Endodermal cell (in vitro differentiated cells): ENCODE measurements around the gene TRIO. TPM values are rescaled to one million over a fixed set of nuclear protein-coding genes. Genes with fewer than 3 reads are reported as not detected.
A peak's percentile ranks its signal among the peaks of the same experiment; 100 is the strongest.

Experiments used
- DNase-seq: peaks from one replicate; pipeline ENCODE4 v3.0.0-alpha.2; 2017
- H3K27ac ChIP-seq: 2 replicates; pipeline ENCODE4 v1.5.1; 2013; ENCODE audit warnings: mild to moderate bottlenecking, low read depth, low read length, moderate library complexity
- H3K27me3 ChIP-seq: 2 replicates; pipeline ENCODE4 v1.6.1; 2013; ENCODE audit warnings: mild to moderate bottlenecking, low read length, moderate library complexity; ENCODE audit not compliant: insufficient read depth, control insufficient read depth, poor library complexity, severe bottlenecking
- H3K36me3 ChIP-seq: 2 replicates; pipeline ENCODE4 v1.7.0; 2013; ENCODE audit warnings: mild to moderate bottlenecking, low read length, moderate library complexity; ENCODE audit not compliant: control insufficient read depth, insufficient read depth
- H3K4me1 ChIP-seq: one replicate; pipeline ENCODE4 v1.7.0; 2013; ENCODE audit warnings: low read length; ENCODE audit not compliant: control insufficient read depth, insufficient read depth
- H3K4me3 ChIP-seq: 2 replicates; pipeline ENCODE4 v1.5.1; 2013; ENCODE audit warnings: mild to moderate bottlenecking, low read length, moderate library complexity
- H3K9ac ChIP-seq: 2 replicates; pipeline ENCODE4 v1.6.1; 2013; ENCODE audit warnings: mild to moderate bottlenecking, low read length, moderate library complexity; ENCODE audit not compliant: poor library complexity, severe bottlenecking; ENCODE audit errors: extremely low read depth
- H3K9me3 ChIP-seq: 2 replicates; pipeline ENCODE4 v1.6.1; 2013; ENCODE audit warnings: mild to moderate bottlenecking, low read length, moderate library complexity; ENCODE audit not compliant: control insufficient read depth
- H3K27ac Mint-ChIP-seq: 2 replicates; pipeline ENCODE4 v1.8.0; 2020; ENCODE audit warnings: mixed read lengths
- H3K27me3 Mint-ChIP-seq: 2 replicates; pipeline ENCODE4 v1.8.0; 2021; ENCODE audit warnings: mild to moderate bottlenecking, mixed read lengths; ENCODE audit not compliant: insufficient read depth
- H3K36me3 Mint-ChIP-seq: 2 replicates; pipeline ENCODE4 v1.8.0; 2020; ENCODE audit warnings: low read depth, mixed read lengths
- H3K4me1 Mint-ChIP-seq: 2 replicates; pipeline ENCODE4 v1.8.0; 2020; ENCODE audit warnings: mixed read lengths
- H3K4me3 Mint-ChIP-seq: 2 replicates; pipeline ENCODE4 v1.8.0; 2020; ENCODE audit warnings: mild to moderate bottlenecking, moderate library complexity, mixed read lengths
- H3K9me3 Mint-ChIP-seq: 2 replicates; pipeline ENCODE4 v1.8.0; 2020; ENCODE audit warnings: mild to moderate bottlenecking, mixed read lengths
- CTCF ChIP-seq: fragments of 200-600 bp; sonication (generic); conservative IDR thresholded peaks from 2 replicates; pipeline ENCODE4 v1.5.0; 2021; ENCODE audit warnings: antibody characterized with exemption, mild to moderate bottlenecking
- WGBS, 2 experiments: methylation state at CpG; one replicate each; pipeline versions ENCODE4 v1.1.5 to v1.1.7; 2013; ENCODE audit warnings: missing lambda C conversion rate in 2 of 2, mixed read lengths in 1 of 2; ENCODE audit not compliant: insufficient coverage in 1 of 2, insufficient read length in 1 of 2; 5-methylcytosine and 5-hydroxymethylcytosine counted together
- total RNA-seq, 2 donors: library from RNA; stranded (reverse); fragmentation: NEBNext Ultra II Directional in 1 of 2; extraction: Animal tissue kit (Norgen Biotek cat#: 25700) in 1 of 2; gene quantifications; 2 replicates in 1 of 2; 3 replicates in 1 of 2; pipeline ENCODE4 v1.2.1, GENCODE V29; 2021

TRIO gene
- total RNA-seq, 2 donors from 2014 or later = 88.3 to 109 TPM

- TF ChIP-seq CTCF = no peak
- Histone ChIP-seq H3K9ac (no peak overlapping the region), H3K36me3 (peaks cover 4% of the 10 kb centered on the region), H3K27me3 (no peaks in the 10 kb centered on the region), H3K27ac (no peak overlapping the region), H3K9me3 (no peaks in the 10 kb centered on the region), H3K4me1 (peaks cover 2% of the 10 kb centered on the region), H3K4me3 (no peak overlapping the region)
- no peak for DNase-seq
- Mint-ChIP-seq H3K27me3 (no peaks in the 10 kb centered on the region), H3K27ac (no peak overlapping the region), H3K9me3 (peaks cover 5% of the 10 kb centered on the region), H3K36me3 (peaks cover 41% of the 10 kb centered on the region), H3K4me1 (peaks cover 22% of the 10 kb centered on the region), H3K4me3 (no peak overlapping the region)
- WGBS, 2 experiments = 92% methylated on average over 4 to 7 of the region's 7 CpGs
Measured at GRCh38 chr5:14323466-14323865, 180.3 kb downstream of the TRIO start.

GRCh38 chr5:14325369-14325768, 182.2 kb downstream of the TRIO start:
- Mint-ChIP-seq H3K4me3 (no peak overlapping the region), H3K36me3 (peaks cover 29% of the 10 kb centered on the region), H3K4me1 (peaks cover 25% of the 10 kb centered on the region), H3K9me3 (peaks cover 5% of the 10 kb centered on the region), H3K27me3 (no peaks in the 10 kb centered on the region), H3K27ac (no peak overlapping the region)
- Histone ChIP-seq H3K27ac (no peak overlapping the region), H3K4me3 (no peak overlapping the region), H3K9me3 (no peaks in the 10 kb centered on the region), H3K4me1 (peaks cover 2% of the 10 kb centered on the region), H3K27me3 (no peaks in the 10 kb centered on the region), H3K9ac (no peak overlapping the region), H3K36me3 (no peaks in the 10 kb centered on the region)
- TF ChIP-seq CTCF = no peak
- DNase-seq = no peak
- 95 to 96% methylated on average over 4 to 7 of the region's 7 CpGs for WGBS, 2 experiments

GRCh38 chr5:14326035-14326903, 183.1 kb downstream of the TRIO start:
- Histone ChIP-seq H3K4me1 (peaks cover 2% of the 10 kb centered on the region), H3K27ac (no peak overlapping the region), H3K9ac (no peak overlapping the region), H3K27me3 (no peaks in the 10 kb centered on the region), H3K4me3 (peak overlapping the region; percentile 14), H3K36me3 (peaks cover 8% of the 10 kb centered on the region), H3K9me3 (no peaks in the 10 kb centered on the region)
- H3K4me1 Mint-ChIP-seq = peaks cover 27% of the 10 kb centered on the region
- no peak overlapping the region for H3K27ac Mint-ChIP-seq
- DNase-seq = peak; percentile 56
- H3K4me3 Mint-ChIP-seq = no peak overlapping the region
- H3K36me3 Mint-ChIP-seq = peaks cover 28% of the 10 kb centered on the region
- TF ChIP-seq CTCF = peak; percentile 70
- no peaks in the 10 kb centered on the region for H3K27me3 Mint-ChIP-seq
- no peaks in the 10 kb centered on the region for H3K9me3 Mint-ChIP-seq
- 93 to 98% methylated on average over 5 to 10 of the region's 10 CpGs for WGBS, 2 experiments
